GM12878 (cell line): ENCODE data around the gene KRTAP5-4. TPM values are rescaled to one million over a fixed set of nuclear protein-coding genes. Genes with fewer than 3 reads are reported as not detected.

Source experiments
- ATAC-seq: fragments of 200-7000 bp; cut with Tn5 transposase; 3 replicates; pipeline ENCODE4 v1.9.1; 2020; ENCODE audit warnings: mild to moderate bottlenecking, moderate library complexity
- BruUV-seq: library from RNA; stranded (reverse); fragments of 400-500 nt; replicated peaks from 2 replicates; lab custom pipeline; 2021; lab: Mats Ljungman, UMichigan
- CTCF ChIA-PET: fragments of 300-600 bp; sonication (Branson Sonifier 250); formaldehyde crosslinking; extraction: SDS; loops from one replicate; lab custom pipeline; 2021; ENCODE audit warnings: inconsistent platforms; lab: Yijun Ruan, JAX
- POLR2A ChIA-PET: fragments of 350-600 bp; formaldehyde crosslinking; extraction: SDS; loops from one replicate; lab custom pipeline; 2021; ENCODE audit warnings: inconsistent platforms; lab: Charles Lee
- RAD21 ChIA-PET: fragments of 300-600 bp; sonication (Branson Sonifier 250); formaldehyde crosslinking; loops from one replicate; lab custom pipeline; 2023; ENCODE audit warnings: antibody characterized with exemption; ENCODE audit not compliant: unreplicated experiment; lab: Charles Lee
- SMC1A ChIA-PET: fragments of 300-600 bp; sonication (Branson Sonifier 250); formaldehyde crosslinking; loops from one replicate; lab custom pipeline; 2023; ENCODE audit not compliant: unreplicated experiment, uncharacterized antibody; lab: Charles Lee
- DNase-seq: peaks from one replicate; pipeline ENCODE4 v3.0.0-alpha.2; 2011; ENCODE audit warnings: low read depth, low spot score
- FAIRE-seq: peaks from 3 replicates; lab custom pipeline; 2011; peaks lifted over from hg19 to GRCh38; lab: Jason Lieb, UNC
- H2AFZ ChIP-seq: 2 replicates; pipeline ENCODE4 v1.6.0; 2011; ENCODE audit warnings: low read depth, low read length, control low read depth; ENCODE audit not compliant: control insufficient read depth
- H3K27ac ChIP-seq: 2 replicates; pipeline ENCODE4 v1.5.1; 2011; ENCODE audit warnings: control low read depth; ENCODE audit not compliant: control insufficient read depth, insufficient read depth
- H3K27me3 ChIP-seq, 2 experiments: replicated peaks in 1 of 2; 2 replicates each; pipeline versions ENCODE4 v1.6.0 to v1.6.1; 2011; ENCODE audit warnings: low read length in 1 of 2; ENCODE audit not compliant: control insufficient read depth in 2 of 2, insufficient read depth in 2 of 2
- H3K36me3 ChIP-seq, 2 experiments: 2 replicates each; pipeline ENCODE4 v1.5.1; 2011; ENCODE audit warnings: low read length in 1 of 2; ENCODE audit not compliant: control insufficient read depth in 2 of 2, insufficient read depth in 2 of 2
- H3K4me1 ChIP-seq: 2 replicates; pipeline ENCODE4 v1.6.1; 2011; ENCODE audit warnings: mild to moderate bottlenecking, low read length, moderate library complexity, mixed read lengths; ENCODE audit not compliant: control insufficient read depth, insufficient read depth
- H3K4me2 ChIP-seq: 2 replicates; pipeline ENCODE4 v1.6.0; 2011; ENCODE audit warnings: control low read depth; ENCODE audit not compliant: control insufficient read depth, insufficient read depth
- H3K4me3 ChIP-seq: fragments of 200-600 bp; sonication (generic); 2 replicates; pipeline ENCODE4 v1.5.1; 2016
- H3K79me2 ChIP-seq: 2 replicates; pipeline ENCODE4 v1.6.0; 2011; ENCODE audit warnings: low read length; ENCODE audit not compliant: control insufficient read depth, insufficient read depth
- H3K9ac ChIP-seq: 2 replicates; pipeline ENCODE4 v1.8.0; 2011; ENCODE audit warnings: low read length, control low read depth, mixed read lengths; ENCODE audit not compliant: control insufficient read depth, insufficient read depth
- H3K9me3 ChIP-seq: replicated peaks from 3 replicates; pipeline ENCODE4 v1.5.1; 2011; ENCODE audit warnings: mild to moderate bottlenecking, low read length; ENCODE audit not compliant: control insufficient read depth, insufficient read depth
- H4K20me1 ChIP-seq: 2 replicates; pipeline ENCODE4 v1.6.0; 2011; ENCODE audit not compliant: control insufficient read depth, insufficient read depth
- IKZF2 ChIP-seq, 2 experiments: fragments of 450-650 bp; IDR thresholded peaks; 2 replicates each; pipeline ENCODE4 v1.6.1; 2017; ENCODE audit warnings: mild to moderate bottlenecking in 2 of 2, moderate library complexity in 2 of 2
- IRF4 ChIP-seq: IDR thresholded peaks from 2 replicates; pipeline ENCODE4 v1.6.1; 2011; ENCODE audit warnings: low read depth, low read length
- NFIC ChIP-seq: IDR thresholded peaks from 2 replicates; pipeline ENCODE4 v1.6.1; 2012; ENCODE audit warnings: low read depth, mild to moderate bottlenecking, inconsistent platforms, low read length, moderate library complexity
- PAX5 ChIP-seq: IDR thresholded peaks from 2 replicates; pipeline ENCODE4 v1.6.1; 2011; ENCODE audit warnings: low read depth, low read length, borderline replicate concordance
- RUNX3 ChIP-seq: IDR thresholded peaks from 2 replicates; pipeline ENCODE4 v1.6.1; 2012; ENCODE audit warnings: low read length, inconsistent platforms
- TARDBP ChIP-seq: IDR thresholded peaks from 2 replicates; pipeline ENCODE4 v1.6.1; 2016; ENCODE audit warnings: borderline replicate concordance
- ZBED1 ChIP-seq: IDR thresholded peaks from 2 replicates; pipeline ENCODE4 v1.6.1; 2016; ENCODE audit warnings: borderline replicate concordance
- ZZZ3 ChIP-seq: IDR thresholded peaks from 2 replicates; pipeline ENCODE4 v1.6.1; 2011; ENCODE audit warnings: low read depth; ENCODE audit not compliant: control insufficient read depth, insufficient read length
- WGBS: methylation state at CpG from one replicate; pipeline ENCODE4 v1.1.6; 2016; ENCODE audit warnings: low lambda C conversion rate; ENCODE audit not compliant: insufficient replicate concordance, insufficient coverage; ENCODE audit errors: missing lambda C conversion rate; 5-methylcytosine and 5-hydroxymethylcytosine counted together
- in situ Hi-C: fragments of 300-500 bp; cut with MboI; formaldehyde crosslinking; loops from 9 replicates; pipeline ENCODE4 v1.14.3; 2018; ENCODE audit warnings: mixed read lengths
- intact Hi-C: fragments of 100-400 bp; cut with micrococcal nuclease; formaldehyde crosslinking; loops from one replicate; pipeline ENCODE4 v1.14.2; 2022; ENCODE audit not compliant: unreplicated experiment
- polyA plus RNA-seq, 11 experiments: library from polyadenylated mRNA; depleted of rRNA in 4 of 11; unstranded in 6 of 11; stranded (reverse) in 5 of 11; fragments of >200 nt; fragmentation: Nextera tagmentation in 4 of 11; fragmentation: Illumina TruSeq in 1 of 11; extraction: Ambion mirVana in 4 of 11; extraction: Trizol in 1 of 11; gene quantifications; 1 replicate in 1 of 11; 2 replicates in 10 of 11; pipeline versions ENCODE4 v1.2.1 to v1.2.3, GENCODE V29; 2011 to 2016; ENCODE audit warnings: inconsistent platforms in 2 of 11, missing spikeins in 2 of 11, low read depth in 1 of 11
- total RNA-seq, 4 experiments: library from RNA; depleted of rRNA in 3 of 4; stranded (reverse); fragments of >200 nt in 3 of 4; fragmentation: Illumina TruSeq in 1 of 4; extraction: Trizol in 1 of 4; gene quantifications; 2 replicates each; pipeline versions ENCODE4 v1.2.1 to v1.2.3, GENCODE V29; 2013 to 2021
- TF ChIP-seq, protein P1 (sequence below): fragments of 450-650 bp; formaldehyde crosslinking; IDR thresholded peaks from 2 replicates; pipeline ENCODE4 v1.4.0; 2022; ENCODE audit warnings: mild to moderate bottlenecking, moderate library complexity
- TF ChIP-seq, protein P2 (sequence below): IDR thresholded peaks from 2 replicates; pipeline ENCODE4 v1.6.1; 2011; ENCODE audit warnings: borderline replicate concordance, low read depth, mild to moderate bottlenecking, moderate library complexity, low read length; ENCODE audit not compliant: insufficient read depth, poor library complexity, severe bottlenecking
- TF ChIP-seq, protein P3 (sequence below): fragments of 450-650 bp; IDR thresholded peaks from 2 replicates; pipeline ENCODE4 v1.6.1; 2017; ENCODE audit warnings: low read depth, mild to moderate bottlenecking, moderate library complexity

Gene KRTAP5-4
- total and polyA plus RNA-seq, 10 of the 15 experiments (the other 5 are each of a cell fraction or from before 2014, with no cell fraction given), result not detected

DNA sequence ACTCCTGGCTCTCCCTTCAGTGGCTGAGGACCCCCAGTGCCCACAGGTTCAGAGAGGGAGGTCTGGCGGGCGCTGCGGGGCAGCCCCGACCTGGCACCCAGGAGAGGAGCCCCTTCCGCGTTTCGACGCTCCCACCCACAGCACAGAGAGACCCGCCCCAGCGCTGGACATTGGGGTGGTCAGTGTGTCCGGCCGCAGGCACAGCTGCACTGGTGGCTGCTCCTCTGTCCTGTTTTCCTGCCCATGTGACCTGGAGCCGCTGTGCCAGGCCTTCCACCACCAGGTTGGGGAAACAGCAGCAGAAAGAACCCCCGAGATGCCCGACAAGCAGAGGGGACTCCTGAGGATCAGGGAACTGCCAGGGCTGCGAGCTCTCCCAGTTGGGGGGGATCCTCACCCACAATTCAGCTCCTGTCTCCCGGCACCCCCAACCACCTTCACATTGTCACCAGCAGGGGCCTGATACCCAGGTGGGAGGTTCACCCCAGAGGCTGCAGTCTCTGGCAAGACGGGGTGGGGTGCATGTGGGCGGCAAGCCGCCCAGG, 21.3 kb upstream of the KRTAP5-4 start:
- WGBS, result 58% methylated on average over 20 of the region's 20 CpGs
- Histone ChIP-seq H3K4me2 (no peak overlapping the region), H3K36me3 (no peaks in the 10 kb centered on the region), H3K9me3 (no peaks in the 10 kb centered on the region), H4K20me1 (no peaks in the 10 kb centered on the region), H3K79me2 (no peaks in the 10 kb centered on the region), H3K27ac (no peak overlapping the region), H3K4me1 (no peaks in the 10 kb centered on the region), H3K27me3 (no peaks in the 10 kb centered on the region; a peak in 2 of 4 replicates), H2AFZ (no peak overlapping the region), H3K4me3 (no peak overlapping the region), H3K9ac (no peak overlapping the region)
- no peak for FAIRE-seq
- DNase-seq, result no peak
- CTCF ChIA-PET, result interaction anchor here (0.7 to 1.4 kb wide), 2 partner anchors 10 to 659 kb away, joined by 4 to 5 read pairs; partner anchors contain the start of genes C11orf21 and TSPAN32
- no peak for ATAC-seq
- SMC1A ChIA-PET, result interaction anchor here (0.6 kb wide), 1 partner anchor 165 kb away, joined by 3 read pairs; no protein-coding TSS in a partner anchor
- RAD21 ChIA-PET, result no interaction called here
- BruUV-seq, result no TSS peak
- in situ Hi-C loops, result no loop called here
- POLR2A ChIA-PET, result no interaction called here
- no peak for TF ChIP-seq ZBED1
- no peak for TF ChIP-seq TARDBP
- TF ChIP-seq IRF4, result no peak
- TF ChIP-seq RUNX3, result no peak
- no peak for TF ChIP-seq ZZZ3
- TF ChIP-seq, protein P1, sequence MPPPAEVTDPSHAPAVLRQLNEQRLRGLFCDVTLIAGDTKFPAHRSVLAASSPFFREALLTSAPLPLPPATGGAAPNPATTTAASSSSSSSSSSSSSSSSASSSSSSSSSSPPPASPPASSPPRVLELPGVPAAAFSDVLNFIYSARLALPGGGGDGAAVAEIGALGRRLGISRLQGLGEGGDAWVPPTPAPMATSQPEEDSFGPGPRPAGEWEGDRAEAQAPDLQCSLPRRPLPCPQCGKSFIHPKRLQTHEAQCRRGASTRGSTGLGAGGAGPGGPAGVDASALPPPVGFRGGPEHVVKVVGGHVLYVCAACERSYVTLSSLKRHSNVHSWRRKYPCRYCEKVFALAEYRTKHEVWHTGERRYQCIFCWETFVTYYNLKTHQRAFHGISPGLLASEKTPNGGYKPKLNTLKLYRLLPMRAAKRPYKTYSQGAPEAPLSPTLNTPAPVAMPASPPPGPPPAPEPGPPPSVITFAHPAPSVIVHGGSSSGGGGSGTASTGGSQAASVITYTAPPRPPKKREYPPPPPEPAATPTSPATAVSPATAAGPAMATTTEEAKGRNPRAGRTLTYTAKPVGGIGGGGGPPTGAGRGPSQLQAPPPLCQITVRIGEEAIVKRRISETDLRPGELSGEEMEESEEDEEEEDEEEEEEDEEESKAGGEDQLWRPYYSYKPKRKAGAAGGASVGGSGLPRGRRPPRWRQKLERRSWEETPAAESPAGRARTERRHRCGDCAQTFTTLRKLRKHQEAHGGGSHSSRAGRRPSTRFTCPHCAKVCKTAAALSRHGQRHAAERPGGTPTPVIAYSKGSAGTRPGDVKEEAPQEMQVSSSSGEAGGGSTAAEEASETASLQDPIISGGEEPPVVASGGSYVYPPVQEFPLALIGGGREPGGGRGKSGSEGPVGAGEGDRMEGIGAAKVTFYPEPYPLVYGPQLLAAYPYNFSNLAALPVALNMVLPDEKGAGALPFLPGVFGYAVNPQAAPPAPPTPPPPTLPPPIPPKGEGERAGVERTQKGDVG (CRISPR knock-in tag), result no peak
- no peak for TF ChIP-seq PAX5
- TF ChIP-seq, protein P2, sequence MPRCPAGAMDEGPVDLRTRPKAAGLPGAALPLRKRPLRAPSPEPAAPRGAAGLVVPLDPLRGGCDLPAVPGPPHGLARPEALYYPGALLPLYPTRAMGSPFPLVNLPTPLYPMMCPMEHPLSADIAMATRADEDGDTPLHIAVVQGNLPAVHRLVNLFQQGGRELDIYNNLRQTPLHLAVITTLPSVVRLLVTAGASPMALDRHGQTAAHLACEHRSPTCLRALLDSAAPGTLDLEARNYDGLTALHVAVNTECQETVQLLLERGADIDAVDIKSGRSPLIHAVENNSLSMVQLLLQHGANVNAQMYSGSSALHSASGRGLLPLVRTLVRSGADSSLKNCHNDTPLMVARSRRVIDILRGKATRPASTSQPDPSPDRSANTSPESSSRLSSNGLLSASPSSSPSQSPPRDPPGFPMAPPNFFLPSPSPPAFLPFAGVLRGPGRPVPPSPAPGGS, result no peak
- TF ChIP-seq, protein P3, sequence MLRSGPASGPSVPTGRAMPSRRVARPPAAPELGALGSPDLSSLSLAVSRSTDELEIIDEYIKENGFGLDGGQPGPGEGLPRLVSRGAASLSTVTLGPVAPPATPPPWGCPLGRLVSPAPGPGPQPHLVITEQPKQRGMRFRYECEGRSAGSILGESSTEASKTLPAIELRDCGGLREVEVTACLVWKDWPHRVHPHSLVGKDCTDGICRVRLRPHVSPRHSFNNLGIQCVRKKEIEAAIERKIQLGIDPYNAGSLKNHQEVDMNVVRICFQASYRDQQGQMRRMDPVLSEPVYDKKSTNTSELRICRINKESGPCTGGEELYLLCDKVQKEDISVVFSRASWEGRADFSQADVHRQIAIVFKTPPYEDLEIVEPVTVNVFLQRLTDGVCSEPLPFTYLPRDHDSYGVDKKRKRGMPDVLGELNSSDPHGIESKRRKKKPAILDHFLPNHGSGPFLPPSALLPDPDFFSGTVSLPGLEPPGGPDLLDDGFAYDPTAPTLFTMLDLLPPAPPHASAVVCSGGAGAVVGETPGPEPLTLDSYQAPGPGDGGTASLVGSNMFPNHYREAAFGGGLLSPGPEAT, result no peak
- no peak for TF ChIP-seq NFIC
- no peak for TF ChIP-seq IKZF2 (IDR thresholded peaks at IDR 0.05)
- intact Hi-C loops, result no loop called here
